Measurements from ENCODE around the gene GGA3.

- TF ChIP-seq STAT1 (IDR thresholded peaks at IDR 0.05; ENCODE audit: unreplicated experiment) = no peak
- TF ChIP-seq CTCF (conservative IDR thresholded peaks at IDR 0.05; ENCODE audit: low read depth in 2 of 2) = no peak
- no peak for TF ChIP-seq POLR2AphosphoS5 (IDR thresholded peaks at IDR 0.05; ENCODE audit: low read depth)
- no peak for TF ChIP-seq ETS1 (IDR thresholded peaks at IDR 0.05)
- TF ChIP-seq EZH2phosphoT487 (IDR thresholded peaks at IDR 0.05; ENCODE audit: unreplicated experiment) = no peak
- TF ChIP-seq CREB1 (CRISPR knock-in tag; IDR thresholded peaks at IDR 0.05; ENCODE audit: low read depth) = no peak
- no peak for TF ChIP-seq REST (IDR thresholded peaks at IDR 0.05; ENCODE audit: unreplicated experiment)
Observed at GRCh38 chr17:75225016-75225415, 36.4 kb downstream of the GGA3 start.

Data from GM23338 (cell line).